HG03066 (cell line): Measurements from ENCODE around the gene NOC4L.

ENCODE experiments used
- ATAC-seq: cut with Tn5 transposase; IDR thresholded peaks from one replicate; pipeline ENCODE4 v1.9.1; 2021; ENCODE audit warnings: low read depth; ENCODE audit not compliant: unreplicated experiment

NOC4L gene

DNA sequence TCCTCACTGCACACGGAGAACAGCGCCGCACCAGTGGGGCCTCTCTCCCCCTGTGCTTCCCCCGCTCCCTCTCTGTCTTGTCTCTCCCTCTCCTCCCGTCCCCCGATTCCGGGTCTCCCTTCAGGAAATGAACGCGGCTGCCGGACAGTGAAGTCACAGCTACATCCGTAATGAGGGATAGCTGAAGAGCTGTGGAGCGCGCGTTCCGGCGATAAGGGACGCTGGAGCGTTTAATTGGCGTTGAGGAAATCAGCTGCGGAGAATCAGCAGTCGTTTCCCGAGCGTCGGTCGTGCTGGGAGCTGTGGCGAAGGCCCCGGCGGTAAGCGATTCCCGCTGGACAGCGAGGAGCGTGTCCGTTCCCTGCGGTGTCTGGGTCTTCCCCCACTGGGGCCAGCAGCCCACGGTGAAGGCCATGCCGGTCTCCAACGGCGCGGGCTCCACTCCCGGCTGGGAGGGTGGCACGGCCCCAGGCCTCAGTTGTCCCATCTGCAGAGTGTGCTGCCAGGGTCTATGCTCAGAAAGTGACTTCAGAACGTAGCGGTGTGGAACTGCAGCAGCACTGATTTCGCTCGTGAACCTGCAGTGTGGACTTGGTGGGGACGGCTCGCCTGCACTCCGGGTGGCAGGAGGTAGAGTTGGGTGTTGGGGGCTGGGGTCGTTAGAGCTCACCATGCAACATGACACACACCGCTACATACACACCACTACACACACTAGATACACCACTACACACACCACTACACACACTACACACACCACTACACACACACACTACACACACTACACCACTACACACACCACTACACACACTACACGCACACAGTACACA, 10.9 kb downstream of the NOC4L start:
- no peak for ATAC-seq

DNA sequence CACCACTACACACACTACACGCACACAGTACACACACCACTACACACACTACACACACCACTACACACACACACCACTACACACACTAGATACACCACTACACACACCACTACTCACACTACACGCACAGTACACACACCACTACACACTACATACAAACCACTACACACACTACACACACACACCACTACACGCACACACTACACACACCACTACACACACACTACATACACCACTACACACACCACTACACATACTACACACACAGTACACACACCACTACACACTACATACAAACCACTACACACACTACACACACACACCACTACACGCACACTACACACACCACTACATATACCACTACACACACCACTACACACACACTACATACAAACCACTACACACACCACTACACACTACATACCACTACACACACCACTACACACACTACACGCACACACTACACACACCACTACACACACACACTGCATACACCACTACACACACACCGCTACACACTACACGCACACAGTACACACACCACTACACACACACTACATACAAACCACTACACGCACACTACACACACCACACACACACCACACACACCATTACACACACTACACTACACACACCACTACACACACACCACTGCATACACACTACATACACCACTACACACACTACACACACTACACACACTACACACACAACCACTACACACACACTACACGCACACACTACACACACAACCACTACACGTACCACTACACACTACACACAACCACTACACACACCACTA, 11.7 kb downstream of the NOC4L start:
- ATAC-seq, result no peak

DNA sequence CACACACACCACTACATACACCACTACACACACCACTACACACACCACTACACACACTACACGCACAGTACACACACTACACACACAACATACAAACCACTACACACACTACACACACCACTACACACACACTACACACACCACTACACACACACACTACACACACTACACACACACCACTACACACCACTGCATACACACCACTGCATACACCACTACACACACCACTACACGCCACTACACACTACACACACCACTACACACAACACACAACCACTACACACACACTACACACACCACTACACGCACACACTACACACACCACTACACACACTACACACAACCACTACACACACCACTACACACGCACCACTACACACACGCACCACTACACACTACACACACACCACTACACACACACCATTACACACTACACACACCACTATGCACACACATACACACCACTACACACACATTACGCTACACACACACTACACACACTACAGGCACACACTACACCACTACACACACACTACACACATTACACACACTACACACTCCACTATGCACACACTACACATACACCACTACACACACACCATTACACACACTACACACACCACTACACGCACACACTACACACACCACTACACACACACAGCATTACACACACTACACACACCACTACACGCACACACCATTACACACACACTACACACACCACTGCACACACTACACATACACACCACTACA, 12.5 kb downstream of the NOC4L start:
- no peak for ATAC-seq

DNA sequence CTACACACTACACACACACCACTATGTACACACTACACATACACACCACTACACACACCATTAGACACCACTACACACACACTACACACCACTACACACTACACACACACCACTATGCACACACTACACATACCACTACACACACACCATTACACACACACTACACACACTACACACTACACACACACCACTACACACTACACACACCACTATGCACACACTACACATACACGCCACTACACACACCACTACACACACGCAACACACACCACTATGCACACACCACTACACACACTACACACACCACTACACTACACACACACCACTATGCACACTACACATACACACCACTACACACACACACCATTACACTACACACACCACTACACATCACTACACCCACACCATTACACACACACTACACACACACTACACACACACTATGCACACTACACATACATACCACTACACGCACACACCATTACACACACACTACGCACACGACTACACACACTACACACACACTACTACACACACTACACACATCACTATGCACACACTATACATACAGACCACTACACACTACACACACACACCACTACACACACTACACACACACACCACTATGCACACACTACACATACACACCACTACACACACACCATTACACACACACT, 13.6 kb downstream of the NOC4L start:
- no peak for ATAC-seq

GRCh38 chr12:132158677-132159554, 14.7 kb downstream of the NOC4L start:
- no peak for ATAC-seq

- no peak for ATAC-seq
Observed at GRCh38 chr12:132159555-132160003, 15.3 kb downstream of the NOC4L start.

GRCh38 chr12:132160016-132160415, 15.8 kb downstream of the NOC4L start:
- no peak for ATAC-seq

- ATAC-seq, result no peak
Observed at GRCh38 chr12:132160601-132161035, 16.4 kb downstream of the NOC4L start.

DNA sequence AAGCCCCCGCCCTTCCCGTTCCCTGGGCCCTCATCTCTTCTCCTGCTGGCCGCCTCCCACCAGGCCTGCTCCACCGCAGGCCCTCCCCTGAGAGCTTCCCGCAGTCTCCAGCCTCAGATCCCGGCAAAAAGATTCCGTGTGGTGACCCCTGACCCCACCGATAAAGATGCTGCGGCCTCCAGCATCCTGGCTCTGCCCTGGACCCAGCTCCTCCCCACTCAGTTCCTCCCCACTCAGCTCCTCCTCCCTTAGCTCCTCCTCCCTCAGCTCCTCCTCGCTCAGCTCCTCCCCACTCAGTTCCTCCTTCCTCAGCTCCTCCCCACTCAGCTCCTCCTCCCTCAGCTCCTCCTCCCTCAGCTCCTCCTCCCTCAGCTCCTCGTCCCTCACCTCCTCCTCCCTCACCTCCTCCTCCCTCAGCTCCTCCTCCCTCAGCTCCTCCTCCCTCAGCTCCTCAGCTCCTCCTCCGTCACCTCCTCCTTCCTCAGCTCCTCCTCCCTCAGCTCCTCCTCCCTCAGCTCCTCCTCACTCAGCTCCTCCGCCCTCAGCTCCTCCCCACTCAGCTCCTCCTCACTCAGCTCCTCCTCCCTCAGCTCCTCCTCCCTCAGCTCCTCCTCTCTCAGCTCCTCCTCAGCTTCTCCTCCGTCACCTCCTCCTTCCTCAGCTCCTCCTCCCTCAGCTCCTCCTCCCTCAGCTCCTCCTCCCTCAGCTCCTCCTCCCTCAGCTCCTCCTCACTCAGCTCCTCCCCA, 17.0 kb downstream of the NOC4L start:
- no peak for ATAC-seq

DNA sequence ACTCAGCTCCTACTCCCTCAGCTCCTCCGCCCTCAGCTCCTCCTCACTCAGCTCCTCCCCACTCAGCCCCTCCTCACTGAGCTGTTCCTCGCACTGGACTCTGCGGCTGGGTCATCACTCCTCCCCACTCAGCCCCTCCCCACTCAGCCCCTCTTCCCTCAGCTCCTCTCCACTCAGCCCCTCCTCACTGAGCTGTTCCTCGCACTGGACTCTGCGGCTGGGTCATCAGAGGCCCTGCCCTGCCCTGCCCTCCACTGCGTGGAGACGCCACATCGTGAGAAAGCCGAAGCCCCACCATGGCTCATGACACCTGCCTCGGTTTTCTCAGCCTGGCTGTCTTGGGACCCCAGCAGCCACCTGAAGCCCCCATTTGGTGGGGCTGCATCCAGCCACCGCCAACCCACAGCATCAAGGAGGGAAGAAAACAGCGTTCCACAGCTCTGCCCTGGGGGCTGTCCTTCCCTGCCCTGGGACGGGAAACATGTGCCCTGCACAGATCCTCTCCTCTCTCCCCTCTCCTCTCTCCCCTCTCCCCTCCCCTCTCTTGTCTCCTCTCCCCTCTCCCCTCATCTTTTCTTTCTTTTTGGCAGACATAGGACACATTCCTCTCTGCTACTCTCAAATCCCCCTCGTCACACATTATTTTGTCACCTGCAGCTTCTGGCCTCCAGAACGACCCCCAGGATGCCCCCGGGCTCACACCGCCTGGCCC, 17.7 kb downstream of the NOC4L start:
- ATAC-seq, result no peak

GRCh38 chr12:132162508-132163031, 18.3 kb downstream of the NOC4L start:
- no peak for ATAC-seq

GRCh38 chr12:132163041-132163910, 19.0 kb downstream of the NOC4L start:
- ATAC-seq, result no peak

DNA sequence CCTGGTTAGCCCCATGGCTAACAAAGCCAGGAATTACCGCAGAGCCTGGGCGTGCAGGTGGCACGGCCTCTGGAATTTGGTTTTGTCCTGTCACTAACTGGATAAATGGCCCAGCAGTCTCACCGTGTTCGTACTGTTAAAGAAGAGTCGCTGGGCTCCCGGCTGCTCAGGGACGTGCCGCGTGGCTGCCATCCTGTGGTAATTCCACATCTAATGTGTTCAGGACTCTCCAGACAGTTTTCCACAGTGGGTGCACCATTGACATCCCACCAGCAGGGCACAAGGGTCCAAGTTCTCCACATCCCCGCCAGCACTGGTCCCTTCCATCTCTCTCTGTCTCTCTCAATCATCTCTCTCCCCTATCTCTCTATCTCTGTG, 19.6 kb downstream of the NOC4L start:
- ATAC-seq, result no peak

GRCh38 chr12:132164426-132164825, 20.2 kb downstream of the NOC4L start:
- ATAC-seq, result no peak

- no peak for ATAC-seq
Observed at GRCh38 chr12:132165584-132165983, 21.3 kb downstream of the NOC4L start.

DNA sequence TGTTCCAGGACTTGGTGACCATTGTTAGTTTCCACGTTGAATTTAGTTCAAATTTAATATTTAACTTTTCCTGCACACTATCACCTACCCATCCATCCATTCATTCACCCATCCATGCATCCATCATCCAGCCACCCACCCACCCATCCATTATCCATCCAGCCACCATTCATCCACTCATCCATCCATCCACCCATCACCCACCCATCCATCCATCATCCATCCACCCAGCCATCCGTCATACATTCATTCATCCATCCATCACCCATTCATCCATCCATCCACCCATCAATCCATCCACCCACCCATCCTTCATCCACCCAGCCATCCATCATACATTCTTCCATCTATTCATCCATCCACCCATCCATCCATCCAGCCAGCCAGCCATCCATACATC, 21.8 kb downstream of the NOC4L start:
- ATAC-seq, result no peak
